Measurements from ENCODE around the gene ACVRL1.

ACVRL1 gene

DNA sequence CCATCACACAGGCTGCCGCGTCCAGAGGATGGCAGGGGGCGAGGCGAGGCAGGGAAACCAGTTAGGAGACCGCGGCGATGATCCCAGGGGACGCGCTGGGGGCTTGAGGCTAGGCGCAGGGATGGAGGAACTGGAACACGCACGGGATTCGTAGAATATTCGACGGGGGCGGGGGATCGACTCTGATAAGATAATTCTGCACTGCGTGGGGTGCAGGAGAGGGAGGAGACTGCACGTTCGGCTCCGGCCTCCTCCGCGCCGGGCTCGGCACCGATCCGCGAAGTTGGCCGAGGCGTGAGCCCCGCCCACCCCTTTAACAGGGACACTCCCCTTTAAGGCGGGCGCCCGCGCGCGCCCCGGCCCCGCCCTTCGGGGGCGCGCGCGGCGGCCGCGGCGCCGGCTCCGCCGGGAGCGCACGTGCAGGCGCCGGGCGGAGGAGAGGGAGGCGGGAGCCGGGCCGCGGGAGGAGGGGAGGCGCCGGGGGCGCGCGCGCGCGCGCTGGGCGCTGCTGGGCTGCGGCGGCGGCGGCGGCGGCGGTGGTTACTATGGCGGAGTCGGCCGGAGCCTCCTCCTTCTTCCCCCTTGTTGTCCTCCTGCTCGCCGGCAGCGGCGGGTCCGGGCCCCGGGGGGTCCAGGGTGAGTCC is 44.0 kb downstream of the ACVRL1 start, which contains the start of gene ACVR1B:
ACVR1B (plus strand) TSS at position 501 of the 644 bp plus-strand sequence; CDS start at position 546, 45 bp downstream.
- Histone ChIP-seq H3K9me3 (no peaks in the 10 kb centered on the region), H3K4me1 (peaks cover 23% of the 10 kb centered on the region), H3K27me3 (no peaks in the 10 kb centered on the region), H3K4me3 (ENCODE audit: low read depth, low read length) (peak within 1 kb of the TSS; percentile 97), H3K36me3 (peaks cover 10% of the 10 kb centered on the region)
- DNase-seq: peak; percentile 98
- TF ChIP-seq, protein P1, sequence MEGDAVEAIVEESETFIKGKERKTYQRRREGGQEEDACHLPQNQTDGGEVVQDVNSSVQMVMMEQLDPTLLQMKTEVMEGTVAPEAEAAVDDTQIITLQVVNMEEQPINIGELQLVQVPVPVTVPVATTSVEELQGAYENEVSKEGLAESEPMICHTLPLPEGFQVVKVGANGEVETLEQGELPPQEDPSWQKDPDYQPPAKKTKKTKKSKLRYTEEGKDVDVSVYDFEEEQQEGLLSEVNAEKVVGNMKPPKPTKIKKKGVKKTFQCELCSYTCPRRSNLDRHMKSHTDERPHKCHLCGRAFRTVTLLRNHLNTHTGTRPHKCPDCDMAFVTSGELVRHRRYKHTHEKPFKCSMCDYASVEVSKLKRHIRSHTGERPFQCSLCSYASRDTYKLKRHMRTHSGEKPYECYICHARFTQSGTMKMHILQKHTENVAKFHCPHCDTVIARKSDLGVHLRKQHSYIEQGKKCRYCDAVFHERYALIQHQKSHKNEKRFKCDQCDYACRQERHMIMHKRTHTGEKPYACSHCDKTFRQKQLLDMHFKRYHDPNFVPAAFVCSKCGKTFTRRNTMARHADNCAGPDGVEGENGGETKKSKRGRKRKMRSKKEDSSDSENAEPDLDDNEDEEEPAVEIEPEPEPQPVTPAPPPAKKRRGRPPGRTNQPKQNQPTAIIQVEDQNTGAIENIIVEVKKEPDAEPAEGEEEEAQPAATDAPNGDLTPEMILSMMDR (IDR thresholded peaks at IDR 0.05; ENCODE audit: low read depth, low read length): no peak

GRCh38 chr12:51951843-51952722 is 44.8 kb downstream of the ACVRL1 start:
- Histone ChIP-seq H3K9me3 (no peaks in the 10 kb centered on the region), H3K36me3 (peaks cover 14% of the 10 kb centered on the region), H3K27me3 (no peaks in the 10 kb centered on the region), H3K4me1 (peaks cover 23% of the 10 kb centered on the region), H3K4me3 (ENCODE audit: low read depth, low read length) (peak overlapping the region; percentile 97)
- TF ChIP-seq, protein P1 (IDR thresholded peaks at IDR 0.05; ENCODE audit: low read depth, low read length): no peak
- peak; percentile 53 for DNase-seq

- peaks cover 23% of the 10 kb centered on the region for H3K4me1 ChIP-seq
- peaks cover 20% of the 10 kb centered on the region for H3K36me3 ChIP-seq
- DNase-seq: peak; percentile 27
- H3K27me3 ChIP-seq: no peaks in the 10 kb centered on the region
- H3K4me3 ChIP-seq (ENCODE audit: low read depth, low read length): peak overlapping the region; percentile 97
- TF ChIP-seq, protein P1 (IDR thresholded peaks at IDR 0.05; ENCODE audit: low read depth, low read length): no peak
- H3K9me3 ChIP-seq: no peaks in the 10 kb centered on the region
These were observed 45.8 kb downstream of the ACVRL1 start for GRCh38 chr12:51953089-51953488.

DNA sequence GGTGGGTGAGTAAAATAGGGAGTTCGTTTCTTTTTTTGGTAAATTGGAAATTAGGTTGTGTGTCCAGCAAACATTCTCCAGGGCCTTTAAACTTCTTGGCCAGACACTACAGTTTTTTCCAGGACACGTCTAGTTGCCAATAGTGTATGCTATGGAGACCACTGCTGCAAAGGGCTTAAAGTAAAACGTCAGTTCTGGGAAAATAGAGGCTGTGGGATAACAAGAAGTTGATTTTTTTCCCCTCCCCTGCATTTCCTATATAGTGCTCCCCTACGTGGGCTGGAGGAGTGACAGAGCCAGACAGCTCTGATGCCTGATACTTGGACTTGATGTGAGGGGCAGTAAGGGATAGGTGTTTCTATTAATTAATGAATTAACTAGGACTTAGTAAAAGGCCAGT is 46.6 kb downstream of the ACVRL1 start:
- Histone ChIP-seq H3K4me1 (peaks cover 23% of the 10 kb centered on the region), H3K4me3 (ENCODE audit: low read depth, low read length) (peak overlapping the region; percentile 97)

GRCh38 chr12:51954561-51955361 is 47.5 kb downstream of the ACVRL1 start:
- Histone ChIP-seq H3K4me3 (ENCODE audit: low read depth, low read length) (peak overlapping the region; percentile 97), H3K27me3 (no peaks in the 10 kb centered on the region), H3K36me3 (peaks cover 31% of the 10 kb centered on the region), H3K9me3 (no peaks in the 10 kb centered on the region), H3K4me1 (peaks cover 20% of the 10 kb centered on the region)
- DNase-seq: no peak
- TF ChIP-seq, protein P1 (IDR thresholded peaks at IDR 0.05; ENCODE audit: low read depth, low read length): no peak

More for the DNA sequence above, 46.6 kb downstream of the ACVRL1 start:
- no peaks in the 10 kb centered on the region for H3K9me3 ChIP-seq
- H3K36me3 ChIP-seq: peaks cover 24% of the 10 kb centered on the region
- no peaks in the 10 kb centered on the region for H3K27me3 ChIP-seq
- TF ChIP-seq, protein P1 (IDR thresholded peaks at IDR 0.05; ENCODE audit: low read depth, low read length): no peak
- no peak for DNase-seq
